Measurements from ENCODE around the gene POU2AF1. TPM values are rescaled to one million over a fixed set of nuclear protein-coding genes. Genes with fewer than 3 reads are reported as not detected.

The POU2AF1 gene
- total RNA-seq, 2 experiments from 2014 or later = 3.6 to 4.5 TPM

DNA sequence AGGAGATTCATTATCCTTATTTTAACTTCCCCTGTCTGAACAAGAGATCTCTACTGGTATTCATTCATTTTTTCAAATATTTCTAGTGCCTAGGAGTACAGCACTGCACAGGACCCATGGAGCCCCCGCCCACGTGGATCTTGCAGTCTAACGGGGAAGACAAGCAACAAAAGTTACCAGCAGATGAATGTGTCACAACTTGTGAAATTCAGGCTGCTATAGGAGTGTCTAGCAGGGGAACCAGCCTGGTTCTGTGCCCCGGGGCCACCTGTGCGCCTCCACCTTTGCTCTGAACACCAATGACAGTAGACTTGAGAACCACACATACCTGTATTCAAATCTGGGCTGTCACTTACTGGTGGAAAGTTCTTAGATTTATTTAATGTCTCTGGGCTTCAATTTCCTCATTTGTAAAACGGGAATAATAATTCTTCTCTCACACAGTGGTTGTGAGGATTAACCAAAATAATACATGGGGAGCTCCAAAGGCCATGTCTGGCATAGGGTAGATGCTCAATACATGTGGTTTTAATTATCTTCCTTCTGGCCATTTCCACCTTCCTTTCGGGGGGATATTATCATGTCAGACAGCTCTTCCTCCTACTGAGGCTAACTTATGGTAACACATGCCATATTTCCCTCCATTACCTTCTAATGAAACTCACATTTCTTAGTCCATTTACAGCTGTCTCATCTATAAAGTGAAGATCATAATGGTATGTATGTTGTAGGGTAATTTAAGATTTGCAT, 17.8 kb downstream of the POU2AF1 start:
- intact Hi-C loops (cut with micrococcal nuclease) = no loop called here
- CTCF ChIA-PET = interaction anchor here (2.0 to 4.2 kb wide), 3 partner anchors 62 to 79 kb away, joined by 4 to 32 read pairs (median 11); no protein-coding TSS in a partner anchor
- POLR2A ChIA-PET = no interaction called here
- ATAC-seq (no peak), DNase-seq (no peak)
- Mint-ChIP-seq H3K4me3 (no peak overlapping the region), H3K36me3 (ENCODE audit: low read depth) (no peaks in the 10 kb centered on the region), H3K27me3 (no peaks in the 10 kb centered on the region), H3K9me3 (no peaks in the 10 kb centered on the region), H3K4me1 (ENCODE audit: low read depth) (no peaks in the 10 kb centered on the region), H3K27ac (no peak overlapping the region)
- no peak for TF ChIP-seq CTCF (IDR thresholded peaks at IDR 0.05)

GRCh38 chr11:111360150-111361043, 18.7 kb downstream of the POU2AF1 start:
- intact Hi-C loops (cut with micrococcal nuclease) = no loop called here
- H3K27me3 Mint-ChIP-seq = no peaks in the 10 kb centered on the region
- H3K4me3 Mint-ChIP-seq = no peak overlapping the region
- H3K4me1 Mint-ChIP-seq (ENCODE audit: low read depth) = no peaks in the 10 kb centered on the region
- H3K27ac Mint-ChIP-seq = no peak overlapping the region
- no peaks in the 10 kb centered on the region for H3K9me3 Mint-ChIP-seq
- ChIA-PET CTCF (interaction anchor here (1.0 to 4.2 kb wide), 4 partner anchors 55 to 68 kb away, joined by 4 to 32 read pairs (median 10); no protein-coding TSS in a partner anchor), POLR2A (interaction anchor here (0.6 to 1.4 kb wide), 2 partner anchors 16 to 1055 kb away, joined by 3 to 5 read pairs; no protein-coding TSS in a partner anchor)
- DNase-seq (no peak), ATAC-seq (no peak)
- no peak for TF ChIP-seq CTCF (IDR thresholded peaks at IDR 0.05)
- H3K36me3 Mint-ChIP-seq (ENCODE audit: low read depth) = no peaks in the 10 kb centered on the region

DNA sequence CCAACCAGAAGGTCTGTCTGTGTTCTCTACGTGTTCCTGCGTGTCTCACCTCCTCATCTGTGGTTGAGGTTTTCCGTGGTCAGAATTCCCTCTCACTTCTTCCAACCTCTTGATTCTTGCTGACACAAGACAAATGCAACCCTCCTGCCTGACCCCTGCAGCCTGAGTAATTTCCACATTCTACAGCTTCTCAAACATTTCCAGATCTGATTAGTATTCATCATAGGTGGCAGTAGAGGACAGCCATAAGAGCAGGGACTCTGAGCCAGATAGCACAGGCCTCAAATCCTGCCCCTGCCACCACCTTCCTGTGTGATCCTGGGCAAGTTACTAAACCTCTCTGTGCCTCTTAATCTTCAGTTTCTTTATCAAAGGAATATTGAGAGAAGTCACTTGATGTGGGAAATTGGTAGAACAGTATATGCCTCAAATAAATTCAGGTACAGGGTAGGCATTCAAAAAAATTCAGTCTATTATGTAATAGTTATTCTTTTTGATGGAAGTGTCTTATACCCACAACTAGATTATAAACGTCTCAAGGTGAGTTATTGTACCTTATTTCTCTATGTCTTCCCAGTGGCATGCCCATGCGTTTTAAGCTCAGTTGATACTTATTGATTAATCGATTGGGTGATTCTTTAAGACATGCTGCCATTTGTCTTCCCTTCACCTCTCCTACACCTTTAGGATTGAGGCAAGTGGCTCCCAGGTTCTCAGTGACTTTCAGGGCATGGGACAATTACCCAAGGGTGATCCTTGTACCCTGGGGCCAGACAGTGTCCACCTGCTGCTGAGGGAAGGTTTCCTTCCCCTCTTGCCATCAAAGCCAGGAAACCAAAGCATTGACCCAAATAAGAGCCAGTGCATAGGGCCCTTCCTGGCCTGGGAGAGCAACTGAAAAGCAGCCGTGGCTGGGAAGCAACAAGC, 19.6 kb downstream of the POU2AF1 start:
- Mint-ChIP-seq H3K27me3 (no peaks in the 10 kb centered on the region), H3K27ac (no peak overlapping the region), H3K4me3 (no peak overlapping the region), H3K4me1 (ENCODE audit: low read depth) (no peaks in the 10 kb centered on the region), H3K9me3 (no peaks in the 10 kb centered on the region), H3K36me3 (ENCODE audit: low read depth) (no peaks in the 10 kb centered on the region)
- intact Hi-C loops (cut with micrococcal nuclease) = loop anchor here (5.0 kb wide), 1 partner anchor 68 kb away; no protein-coding TSS in a partner anchor
- peak; percentile 81 for ATAC-seq
- DNase-seq = peak; percentile 26
- TF ChIP-seq CTCF (IDR thresholded peaks at IDR 0.05) = no peak
- ChIA-PET CTCF (interaction anchor here (1.0 to 4.2 kb wide), 6 partner anchors 26 to 69 kb away, joined by 3 to 32 read pairs (median 6); no protein-coding TSS in a partner anchor), POLR2A (interaction anchor here (1.4 kb wide), 1 partner anchor 17 kb away, joined by 5 read pairs; no protein-coding TSS in a partner anchor)

GRCh38 chr11:111358038-111359001, 20.8 kb downstream of the POU2AF1 start:
- no peak overlapping the region for H3K4me3 Mint-ChIP-seq
- no peak for DNase-seq
- intact Hi-C loops (cut with micrococcal nuclease) = loop anchor here (5.0 kb wide), 1 partner anchor 69 kb away; no protein-coding TSS in a partner anchor
- no peak overlapping the region for H3K27ac Mint-ChIP-seq
- H3K36me3 Mint-ChIP-seq (ENCODE audit: low read depth) = no peaks in the 10 kb centered on the region
- ATAC-seq = no peak
- H3K9me3 Mint-ChIP-seq = no peaks in the 10 kb centered on the region
- H3K4me1 Mint-ChIP-seq (ENCODE audit: low read depth) = no peaks in the 10 kb centered on the region
- ChIA-PET POLR2A (no interaction called here), CTCF (interaction anchor here (0.7 to 4.2 kb wide), 6 partner anchors 27 to 70 kb away, joined by 3 to 32 read pairs (median 6); no protein-coding TSS in a partner anchor)
- no peaks in the 10 kb centered on the region for H3K27me3 Mint-ChIP-seq
- no peak for TF ChIP-seq CTCF (IDR thresholded peaks at IDR 0.05)

Data from activated CD8-positive, alpha-beta T cell treated with anti-CD3 and anti-CD28 coated beads for 36 hours (primary cell).